K562 (cell line): Measurements from ENCODE around the gene GP1BA. TPM values are rescaled to one million over a fixed set of nuclear protein-coding genes. Genes with fewer than 3 reads are reported as not detected.

Experiments
- AFF4 ChIP-seq: sonication (generic); formaldehyde crosslinking; IDR thresholded peaks from 2 replicates; pipeline ENCODE4 v1.8.0; 2023; ENCODE audit warnings: mild to moderate bottlenecking, missing genetic modification reagents
- CBX1 ChIP-seq: sonication (generic); IDR thresholded peaks from 2 replicates; pipeline ENCODE4 v1.6.1; 2016; ENCODE audit warnings: antibody characterized with exemption, low read depth, mild to moderate bottlenecking
- CBX3 ChIP-seq, 2 experiments: IDR thresholded peaks; 1 replicate in 1 of 2; 2 replicates in 1 of 2; pipeline ENCODE4 v1.6.1; 2012; ENCODE audit warnings: inconsistent platforms in 2 of 2, low read length in 2 of 2, borderline replicate concordance in 1 of 2, control low read depth in 1 of 2
- DEAF1 ChIP-seq: fragments of 450-650 bp; formaldehyde crosslinking; IDR thresholded peaks from 2 replicates; pipeline ENCODE4 v1.4.0; 2020; ENCODE audit warnings: mild to moderate bottlenecking, moderate library complexity
- ELF1 ChIP-seq: fragments of 200-800 bp; sonication (Bioruptor generic); IDR thresholded peaks from 2 replicates; pipeline ENCODE4 v1.6.1; 2016; ENCODE audit warnings: missing genetic modification characterization, missing compliant biosample characterization
- ELF4 ChIP-seq: fragments of 450-650 bp; formaldehyde crosslinking; IDR thresholded peaks from 2 replicates; pipeline ENCODE4 v1.4.0; 2022; ENCODE audit warnings: missing genetic modification characterization
- ETV6 ChIP-seq, 3 experiments: fragments of 150-350 bp in 1 of 3; sonication (generic) in 1 of 3; formaldehyde crosslinking in 1 of 3; IDR thresholded peaks; 2 replicates each; pipeline versions ENCODE4 v1.6.1 to v1.8.0; 2014 to 2022; ENCODE audit warnings: borderline replicate concordance in 2 of 3, low read depth in 2 of 3, antibody characterized with exemption in 1 of 3, low read length in 1 of 3, mild to moderate bottlenecking in 1 of 3, missing genetic modification reagents in 1 of 3
- HCFC1 ChIP-seq: IDR thresholded peaks from 2 replicates; pipeline ENCODE4 v1.6.1; 2012; ENCODE audit warnings: low read depth, low read length, improper control_type of control experiment
- LCOR ChIP-seq: sonication (generic); formaldehyde crosslinking; IDR thresholded peaks from 2 replicates; pipeline ENCODE4 v1.8.0; 2022; ENCODE audit warnings: mild to moderate bottlenecking, missing genetic modification reagents
- MTA1 ChIP-seq: fragments of 450-650 bp; IDR thresholded peaks from 2 replicates; pipeline ENCODE4 v1.6.1; 2017; ENCODE audit warnings: borderline replicate concordance
- NFATC3 ChIP-seq: fragments of 450-650 bp; IDR thresholded peaks from 2 replicates; pipeline ENCODE4 v1.6.1; 2017; ENCODE audit warnings: mild to moderate bottlenecking
- NFIC ChIP-seq: fragments of 450-650 bp; IDR thresholded peaks from 2 replicates; pipeline ENCODE4 v1.6.1; 2017; ENCODE audit warnings: mild to moderate bottlenecking, inconsistent platforms
- POLR2A ChIP-seq: fragments of 450-650 bp; conservative IDR thresholded peaks from 2 replicates; pipeline ENCODE4 v1.6.1; 2016
- SIN3A ChIP-seq, 2 experiments: fragments of 150-350 bp in 1 of 2; IDR thresholded peaks; 2 replicates each; pipeline ENCODE4 v1.6.1; 2011 to 2016; ENCODE audit warnings: borderline replicate concordance in 2 of 2, low read depth in 2 of 2, low read length in 2 of 2, mild to moderate bottlenecking in 2 of 2, moderate library complexity in 2 of 2; ENCODE audit not compliant: control insufficient read depth in 1 of 2
- TCF7L2 ChIP-seq: fragments of 150-350 bp; IDR thresholded peaks from 2 replicates; pipeline ENCODE4 v1.6.1; 2016; ENCODE audit warnings: low read depth, mild to moderate bottlenecking, low read length, moderate library complexity
- VEZF1 ChIP-seq: fragments of 200-800 bp; sonication (Bioruptor generic); IDR thresholded peaks from 2 replicates; pipeline ENCODE4 v1.6.1; 2017; ENCODE audit warnings: missing genetic modification characterization, missing compliant biosample characterization
- ZNF24 ChIP-seq: fragments of 450-650 bp; IDR thresholded peaks from 2 replicates; pipeline ENCODE4 v1.6.1; 2016
- polyA plus RNA-seq, 8 experiments: library from polyadenylated mRNA; depleted of rRNA in 4 of 8; stranded (reverse) in 5 of 8; unstranded in 3 of 8; fragments of >200 nt; fragmentation: Nextera tagmentation in 2 of 8; fragmentation: Illumina TruSeq in 1 of 8; extraction: Ambion mirVana in 2 of 8; extraction: Trizol in 1 of 8; gene quantifications; 2 replicates each; pipeline versions ENCODE4 v1.2.1 to v1.2.3, GENCODE V29; 2011 to 2014; ENCODE audit warnings: inconsistent platforms in 1 of 8, missing spikeins in 1 of 8
- total RNA-seq, 7 experiments: library from RNA; depleted of rRNA in 6 of 7; stranded (reverse); fragments of >200 nt in 6 of 7; fragmentation: Illumina TruSeq in 2 of 7; extraction: Trizol in 2 of 7; gene quantifications; 2 replicates each; pipeline versions ENCODE4 v1.2.1 to v1.2.3, GENCODE V29; 2011 to 2021; ENCODE audit warnings: low replicate concordance in 1 of 7

GP1BA gene
- total and polyA plus RNA-seq, 9 of the 15 experiments (the other 6 are each of a cell fraction or from before 2014, with no cell fraction given) = 0.01 TPM; not detected in 8

GRCh38 chr17:4967539-4968485 is 35.7 kb downstream of the GP1BA start, which contains the start of gene SPAG7 (continued):
- peak; percentile 66; the same call in 1 of the 2 replicates for TF ChIP-seq AFF4 (CRISPR knock-in tag)
- no peak for TF ChIP-seq ELF4
- TF ChIP-seq POLR2A = peak; percentile 85
- TF ChIP-seq NFIC = peak; percentile 27; the same call in 1 of the 2 replicates
- TF ChIP-seq ETV6 (IDR thresholded peaks at IDR 0.05; ENCODE audit: borderline replicate concordance in 1 of 2, low read depth in 2 of 2, low read length in 1 of 2) = no peak; a peak in 1 of 4 replicates
- TF ChIP-seq ETV6 (CRISPR knock-in tag; IDR thresholded peaks at IDR 0.05; ENCODE audit: borderline replicate concordance) = 0 out of 2 replicates have a peak, but pooled peaks have one; percentile 29
- no peak for TF ChIP-seq CBX1
- 0 out of 3 replicates have a peak, but pooled peaks of 1 of the 2 experiments have one; percentile 17 for TF ChIP-seq CBX3 (IDR thresholded peaks at IDR 0.05; ENCODE audit: borderline replicate concordance in 1 of 2, low read length in 2 of 2)
- TF ChIP-seq NFATC3 = no peak
- no peak for TF ChIP-seq ZNF24
- TF ChIP-seq LCOR (CRISPR knock-in tag) = 0 out of 2 replicates have a peak, but pooled peaks have one; percentile 38
- no peak; the same call in 1 of the 2 replicates for TF ChIP-seq MTA1
- no peak for TF ChIP-seq TCF7L2
- TF ChIP-seq ELF1 (tag) = no peak
- peak; percentile 55; the same call in 1 of the 2 replicates for TF ChIP-seq HCFC1
- TF ChIP-seq SIN3A (IDR thresholded peaks at IDR 0.05; ENCODE audit: borderline replicate concordance in 2 of 2, control insufficient read depth in 1 of 2, low read depth in 2 of 2, low read length in 2 of 2) = peak; percentile 61 to 89; a peak in 3 of 4 replicates
- TF ChIP-seq VEZF1 (CRISPR knock-in tag) = peak; percentile 68
- TF ChIP-seq DEAF1 (CRISPR knock-in tag) = 0 out of 2 replicates have a peak, but pooled peaks have one; percentile 16
